ENCODE data around the gene ANTKMT. TPM values are rescaled to one million over a fixed set of nuclear protein-coding genes. Genes with fewer than 3 reads are reported as not detected.

ANTKMT gene
- total RNA-seq, 2 donors from 2014 or later = 36.9 to 40.6 TPM

DNA sequence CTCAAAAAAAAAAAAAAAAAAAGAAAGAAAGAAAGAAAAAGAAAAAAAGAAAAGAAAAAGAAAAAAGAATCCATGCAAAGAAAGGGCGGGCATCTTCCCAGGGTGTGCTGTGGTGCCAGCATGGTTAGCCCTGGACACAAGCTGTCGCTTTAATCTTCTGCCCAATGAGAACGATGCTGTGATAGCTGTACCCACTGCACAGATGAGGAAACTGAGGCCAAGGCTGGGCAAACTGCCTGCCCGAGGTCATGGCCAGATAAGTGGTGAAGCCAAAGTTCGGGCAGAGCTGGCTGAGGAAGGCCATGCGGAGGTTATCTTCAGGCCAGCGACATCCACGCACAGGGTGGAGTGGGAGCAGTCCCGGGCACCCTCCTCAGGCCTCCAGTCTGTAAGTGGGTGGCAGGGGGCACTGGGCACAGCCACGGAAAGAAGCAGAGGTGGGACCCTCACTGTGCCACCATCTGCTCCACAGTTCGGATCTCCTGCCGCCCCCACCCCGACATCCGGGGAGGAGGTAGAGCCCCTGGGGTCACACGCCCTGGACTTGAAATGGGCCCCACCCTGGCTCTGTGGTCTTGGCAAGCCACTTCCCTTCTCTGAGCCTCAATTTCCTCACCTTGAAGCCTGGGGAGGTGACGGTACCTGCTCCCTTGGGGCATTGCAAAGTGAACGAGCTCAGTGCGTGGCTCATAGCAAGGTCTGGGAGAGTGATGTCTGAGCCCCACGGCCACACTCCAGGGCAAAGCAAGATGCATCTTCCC lies 21.9 kb upstream of the ANTKMT start:
- 74 to 79% methylated on average over 12 to 19 of the region's 19 CpGs for WGBS, 2 experiments (ENCODE audit: insufficient coverage in 1 of 2, insufficient read length in 1 of 2)
- Mint-ChIP-seq H3K27ac (no peak overlapping the region), H3K4me3 (no peak overlapping the region), H3K4me1 (no peaks in the 10 kb centered on the region), H3K27me3 (ENCODE audit: insufficient read depth) (peaks cover 94% of the 10 kb centered on the region), H3K36me3 (ENCODE audit: low read depth) (no peaks in the 10 kb centered on the region), H3K9me3 (no peaks in the 10 kb centered on the region)
- Histone ChIP-seq H3K36me3 (ENCODE audit: control insufficient read depth, insufficient read depth, low read length) (no peaks in the 10 kb centered on the region), H3K27ac (ENCODE audit: low read depth, low read length) (no peak overlapping the region), H3K9ac (ENCODE audit: extremely low read depth, low read length, poor library complexity, severe bottlenecking) (no peak overlapping the region), H3K9me3 (ENCODE audit: control insufficient read depth, low read length) (no peaks in the 10 kb centered on the region), H3K4me3 (ENCODE audit: low read length) (no peak overlapping the region), H3K4me1 (ENCODE audit: control insufficient read depth, insufficient read depth, low read length) (no peaks in the 10 kb centered on the region), H3K27me3 (ENCODE audit: control insufficient read depth, insufficient read depth, low read length, poor library complexity, severe bottlenecking) (peaks cover 97% of the 10 kb centered on the region)
- DNase-seq = no peak
- TF ChIP-seq, protein P1, sequence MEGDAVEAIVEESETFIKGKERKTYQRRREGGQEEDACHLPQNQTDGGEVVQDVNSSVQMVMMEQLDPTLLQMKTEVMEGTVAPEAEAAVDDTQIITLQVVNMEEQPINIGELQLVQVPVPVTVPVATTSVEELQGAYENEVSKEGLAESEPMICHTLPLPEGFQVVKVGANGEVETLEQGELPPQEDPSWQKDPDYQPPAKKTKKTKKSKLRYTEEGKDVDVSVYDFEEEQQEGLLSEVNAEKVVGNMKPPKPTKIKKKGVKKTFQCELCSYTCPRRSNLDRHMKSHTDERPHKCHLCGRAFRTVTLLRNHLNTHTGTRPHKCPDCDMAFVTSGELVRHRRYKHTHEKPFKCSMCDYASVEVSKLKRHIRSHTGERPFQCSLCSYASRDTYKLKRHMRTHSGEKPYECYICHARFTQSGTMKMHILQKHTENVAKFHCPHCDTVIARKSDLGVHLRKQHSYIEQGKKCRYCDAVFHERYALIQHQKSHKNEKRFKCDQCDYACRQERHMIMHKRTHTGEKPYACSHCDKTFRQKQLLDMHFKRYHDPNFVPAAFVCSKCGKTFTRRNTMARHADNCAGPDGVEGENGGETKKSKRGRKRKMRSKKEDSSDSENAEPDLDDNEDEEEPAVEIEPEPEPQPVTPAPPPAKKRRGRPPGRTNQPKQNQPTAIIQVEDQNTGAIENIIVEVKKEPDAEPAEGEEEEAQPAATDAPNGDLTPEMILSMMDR (conservative IDR thresholded peaks at IDR 0.05) = no peak

DNA sequence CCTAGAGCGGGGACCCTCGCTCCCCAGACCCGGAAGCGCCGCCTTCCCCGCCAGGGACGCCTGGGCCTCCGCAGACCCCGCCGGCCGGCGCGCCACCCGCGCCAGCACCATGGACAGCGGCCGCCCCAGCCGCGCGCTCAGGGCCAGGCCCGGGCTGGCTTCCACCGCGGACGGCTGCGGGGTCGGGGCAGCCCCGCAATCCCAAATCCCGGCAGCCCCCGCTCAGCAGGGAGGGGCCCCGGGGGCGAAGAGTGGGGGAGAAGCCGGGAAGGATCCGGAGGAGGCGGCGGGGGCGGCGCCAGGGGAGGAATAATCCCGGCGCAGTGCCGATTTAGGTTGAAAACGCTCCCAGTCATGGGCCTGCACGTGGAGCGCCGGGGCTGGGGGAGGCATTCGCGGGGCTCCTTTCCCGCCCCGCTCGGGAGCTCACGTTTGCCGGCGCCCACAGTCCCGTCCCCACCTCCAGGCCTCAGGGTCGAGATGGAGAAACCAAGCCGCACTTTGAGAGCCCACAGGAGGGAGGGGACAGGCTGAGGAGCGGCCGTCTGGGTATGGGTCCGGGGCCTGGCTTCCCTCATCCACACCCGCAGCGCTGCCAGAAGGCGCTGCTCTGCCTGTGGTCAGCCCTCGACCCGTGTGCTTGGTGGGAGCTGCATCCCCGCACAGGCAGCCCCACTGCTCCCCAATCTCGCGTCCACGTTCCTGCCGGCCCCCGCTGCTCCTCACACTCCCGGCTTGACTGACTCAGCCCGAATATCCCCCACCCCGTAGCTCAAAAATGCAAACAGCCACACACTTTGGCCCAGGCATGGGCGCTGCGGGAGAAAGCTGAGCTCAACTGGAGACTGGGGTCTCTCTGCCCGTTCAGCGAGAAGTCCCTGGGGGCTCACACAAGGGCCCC lies 20.0 kb upstream of the ANTKMT start:
- Histone ChIP-seq H3K27ac (ENCODE audit: low read depth, low read length) (no peak overlapping the region), H3K4me3 (ENCODE audit: low read length) (no peak overlapping the region), H3K36me3 (ENCODE audit: control insufficient read depth, insufficient read depth, low read length) (no peaks in the 10 kb centered on the region), H3K9me3 (ENCODE audit: control insufficient read depth, low read length) (no peaks in the 10 kb centered on the region), H3K9ac (ENCODE audit: extremely low read depth, low read length, poor library complexity, severe bottlenecking) (no peak overlapping the region), H3K27me3 (ENCODE audit: control insufficient read depth, insufficient read depth, low read length, poor library complexity, severe bottlenecking) (peaks cover 90% of the 10 kb centered on the region), H3K4me1 (ENCODE audit: control insufficient read depth, insufficient read depth, low read length) (no peaks in the 10 kb centered on the region)
- H3K9me3 Mint-ChIP-seq = no peaks in the 10 kb centered on the region
- H3K4me1 Mint-ChIP-seq = no peaks in the 10 kb centered on the region
- no peaks in the 10 kb centered on the region for H3K36me3 Mint-ChIP-seq (ENCODE audit: low read depth)
- 8 to 12% methylated on average over 27 to 76 of the region's 76 CpGs for WGBS, 2 experiments (ENCODE audit: insufficient coverage in 1 of 2, insufficient read length in 1 of 2)
- DNase-seq = peak; percentile 91
- H3K27ac Mint-ChIP-seq = no peak overlapping the region
- H3K4me3 Mint-ChIP-seq = no peak overlapping the region
- peaks cover 87% of the 10 kb centered on the region for H3K27me3 Mint-ChIP-seq (ENCODE audit: insufficient read depth)
- TF ChIP-seq, protein P1 (conservative IDR thresholded peaks at IDR 0.05) = no peak

DNA sequence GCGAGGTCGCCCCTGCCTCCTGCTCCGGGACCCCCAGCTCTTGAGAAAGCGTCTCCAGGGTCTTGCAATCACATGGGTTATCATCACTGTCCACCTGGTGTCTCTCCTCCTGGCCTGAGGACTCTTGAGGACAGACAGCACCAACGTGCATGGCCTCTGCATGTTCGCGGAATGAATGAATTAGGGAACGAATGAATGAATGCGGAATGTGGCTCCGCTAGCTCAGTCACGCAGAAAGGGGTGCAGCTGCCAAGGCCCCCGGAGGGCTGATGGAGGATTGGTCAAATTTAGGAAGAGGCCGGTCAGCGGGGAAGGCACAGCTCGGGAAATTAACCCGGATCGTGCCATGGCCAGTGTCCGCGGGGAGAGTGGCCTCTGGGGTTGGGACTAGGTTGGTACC lies 18.6 kb upstream of the ANTKMT start:
- TF ChIP-seq, protein P1 (conservative IDR thresholded peaks at IDR 0.05) = no peak
- peaks cover 88% of the 10 kb centered on the region for H3K27me3 Mint-ChIP-seq (ENCODE audit: insufficient read depth)
- no peaks in the 10 kb centered on the region for H3K4me1 ChIP-seq (ENCODE audit: control insufficient read depth, insufficient read depth, low read length)
- no peaks in the 10 kb centered on the region for H3K36me3 ChIP-seq (ENCODE audit: control insufficient read depth, insufficient read depth, low read length)
- H3K4me3 Mint-ChIP-seq = no peak overlapping the region
- no peak overlapping the region for H3K4me3 ChIP-seq (ENCODE audit: low read length)
- H3K9me3 ChIP-seq (ENCODE audit: control insufficient read depth, low read length) = no peaks in the 10 kb centered on the region
- no peaks in the 10 kb centered on the region for H3K36me3 Mint-ChIP-seq (ENCODE audit: low read depth)
- peaks cover 92% of the 10 kb centered on the region for H3K27me3 ChIP-seq (ENCODE audit: control insufficient read depth, insufficient read depth, low read length, poor library complexity, severe bottlenecking)
- H3K27ac ChIP-seq (ENCODE audit: low read depth, low read length) = no peak overlapping the region
- WGBS, 2 experiments (ENCODE audit: insufficient coverage in 1 of 2, insufficient read length in 1 of 2) = 85% methylated on average over 15 to 19 of the region's 19 CpGs
- no peak overlapping the region for H3K27ac Mint-ChIP-seq
- H3K4me1 Mint-ChIP-seq = no peaks in the 10 kb centered on the region
- H3K9me3 Mint-ChIP-seq = no peaks in the 10 kb centered on the region
- DNase-seq = no peak
- H3K9ac ChIP-seq (ENCODE audit: extremely low read depth, low read length, poor library complexity, severe bottlenecking) = no peak overlapping the region
